ENCODE data around the gene RAB4A.

RAB4A gene

GRCh38 chr1:229271448-229272159, 693 bp downstream of the RAB4A start:
- TF ChIP-seq ZFX (IDR thresholded peaks at IDR 0.05; ENCODE audit: borderline replicate concordance) (no peak), CTCF (IDR thresholded peaks at IDR 0.05) (peak; percentile 20; the same call in 1 of the 2 replicates)
- peak overlapping the region; percentile 91 for H3K27ac ChIP-seq

- H3K27ac ChIP-seq, result peak overlapping the region; percentile 91
- TF ChIP-seq ZFX (IDR thresholded peaks at IDR 0.05; ENCODE audit: borderline replicate concordance) (no peak), CTCF (IDR thresholded peaks at IDR 0.05) (no peak)
These were observed 1.6 kb downstream of the RAB4A start for GRCh38 chr1:229272164-229273158.

GRCh38 chr1:229273507-229274232, 2.8 kb downstream of the RAB4A start:
- H3K27ac ChIP-seq, result peak overlapping the region; percentile 91
- TF ChIP-seq CTCF (IDR thresholded peaks at IDR 0.05) (no peak), ZFX (IDR thresholded peaks at IDR 0.05; ENCODE audit: borderline replicate concordance) (no peak)

GRCh38 chr1:229275005-229275404, 4.1 kb downstream of the RAB4A start:
- H3K27ac ChIP-seq, result peak overlapping the region; percentile 91; the same call in 1 of the 2 replicates
- TF ChIP-seq CTCF (IDR thresholded peaks at IDR 0.05) (no peak), ZFX (IDR thresholded peaks at IDR 0.05; ENCODE audit: borderline replicate concordance) (no peak)

- TF ChIP-seq CTCF (IDR thresholded peaks at IDR 0.05), result no peak
- no peak for TF ChIP-seq ZFX (IDR thresholded peaks at IDR 0.05; ENCODE audit: borderline replicate concordance)
- H3K27ac ChIP-seq, result no peak overlapping the region
These were observed 7.3 kb downstream of the RAB4A start for GRCh38 chr1:229278120-229278741.

- no peak for TF ChIP-seq ZFX (IDR thresholded peaks at IDR 0.05; ENCODE audit: borderline replicate concordance)
- TF ChIP-seq CTCF (IDR thresholded peaks at IDR 0.05), result no peak
- no peak overlapping the region for H3K27ac ChIP-seq
These were observed 8.3 kb downstream of the RAB4A start for GRCh38 chr1:229279242-229279641.
